G401 (cell line): ENCODE results near the gene GDNF. TPM values are rescaled to one million over a fixed set of nuclear protein-coding genes. Genes with fewer than 3 reads are reported as not detected.
A peak's percentile ranks its signal among the peaks of the same experiment; 100 is the strongest.
"Not testable (repeated sequence)": the region's sequence is repeated elsewhere in the genome, so short reads cannot be mapped to it uniquely, and the experiment has no call there.

ENCODE experiments used
- DNase-seq: peaks from one replicate; pipeline ENCODE4 v3.0.0-alpha.2; 2015; ENCODE audit warnings: low spot score
- in situ Hi-C: cut with HindIII; loops from 2 replicates; pipeline ENCODE4 v1.10.0; 2016; ENCODE audit warnings: low sequenced_read_pairs, mixed read lengths
- total RNA-seq: library from RNA; depleted of rRNA; stranded (reverse); fragments of >200 nt; shearing (Covaris generic); gene quantifications from 2 replicates; pipeline ENCODE4 v1.2.3, GENCODE V29; 2014; rRNA removed

The GDNF gene
- total RNA-seq = not detected in 2 replicates

GRCh38 chr5:37839407-37840052 lies at the start of gene GDNF:
Gene GDNF, minus strand, starts transcription at chr5:37840041. Its CDS starts 5,245 bp downstream, at chr5:37834796.
- in situ Hi-C loops = no loop called here
- DNase-seq = peak; percentile 54

- no peak for DNase-seq
- in situ Hi-C loops = no loop called here
Observed at GRCh38 chr5:37888476-37888875, 48.6 kb upstream of the GDNF start.

GRCh38 chr5:37886242-37886905 lies 46.5 kb upstream of the GDNF start:
- DNase-seq = peak; percentile 22
- in situ Hi-C loops = no loop called here

- in situ Hi-C loops = no loop called here
- no peak for DNase-seq
Observed at GRCh38 chr5:37882636-37883035, 42.8 kb upstream of the GDNF start.

- DNase-seq = no peak
- in situ Hi-C loops = no loop called here
Observed at GRCh38 chr5:37881359-37881758, 41.5 kb upstream of the GDNF start.

GRCh38 chr5:37876943-37877342 lies 37.1 kb upstream of the GDNF start:
- in situ Hi-C loops = no loop called here
- no peak for DNase-seq

GRCh38 chr5:37876245-37876644 lies 36.4 kb upstream of the GDNF start:
- in situ Hi-C loops = no loop called here
- no peak for DNase-seq

- in situ Hi-C loops = no loop called here
- DNase-seq = no peak
Observed at GRCh38 chr5:37875051-37875787, 35.4 kb upstream of the GDNF start.

GRCh38 chr5:37873988-37874387 lies 34.1 kb upstream of the GDNF start:
- in situ Hi-C loops = no loop called here
- no peak for DNase-seq

GRCh38 chr5:37871023-37871815 lies 31.4 kb upstream of the GDNF start:
- in situ Hi-C loops = no loop called here
- no peak for DNase-seq

- in situ Hi-C loops = no loop called here
- no peak for DNase-seq
Observed at GRCh38 chr5:37869216-37869615, 29.4 kb upstream of the GDNF start.

- DNase-seq = no peak
- in situ Hi-C loops = no loop called here
Observed at GRCh38 chr5:37867654-37868053, 27.8 kb upstream of the GDNF start.

- in situ Hi-C loops, DNase-seq: not testable (repeated sequence)
Observed at GRCh38 chr5:37862907-37863306, 23.1 kb upstream of the GDNF start.

GRCh38 chr5:37860206-37860605 lies 20.4 kb upstream of the GDNF start:
- DNase-seq = no peak

GRCh38 chr5:37859805-37860204 lies 20.0 kb upstream of the GDNF start:
- no peak for DNase-seq
- in situ Hi-C loops = no loop called here

More at GRCh38 chr5:37860206-37860605, 20.4 kb upstream of the GDNF start:
- in situ Hi-C loops = no loop called here

- in situ Hi-C loops = no loop called here
- DNase-seq = no peak
Observed at GRCh38 chr5:37858250-37858649, 18.4 kb upstream of the GDNF start.

- in situ Hi-C loops = no loop called here
- DNase-seq = no peak
Observed at GRCh38 chr5:37857696-37858095, 17.9 kb upstream of the GDNF start.

GRCh38 chr5:37855438-37855837 lies 15.6 kb upstream of the GDNF start:
- in situ Hi-C loops = no loop called here
- DNase-seq = no peak

GRCh38 chr5:37851305-37851704 lies 11.5 kb upstream of the GDNF start:
- no peak for DNase-seq
- in situ Hi-C loops = no loop called here
